Activated naive CD4-positive, alpha-beta T cell treated with anti-CD3 and anti-CD28 coated beads, Interleukin-2, amount 50 U/mL, for 24 hours (primary cell): Measurements from ENCODE around the gene LY9.

Experiments
- H3K27ac Mint-ChIP-seq: one replicate; pipeline ENCODE4 v1.8.0; 2021; ENCODE audit warnings: mild to moderate bottlenecking, mixed read lengths
- H3K27me3 Mint-ChIP-seq: one replicate; pipeline ENCODE4 v1.8.0; 2021; ENCODE audit warnings: mixed read lengths
- H3K36me3 Mint-ChIP-seq: one replicate; pipeline ENCODE4 v1.8.0; 2021; ENCODE audit warnings: mixed read lengths
- H3K4me1 Mint-ChIP-seq: one replicate; pipeline ENCODE4 v1.8.0; 2021; ENCODE audit warnings: mixed read lengths
- H3K4me3 Mint-ChIP-seq: one replicate; pipeline ENCODE4 v1.8.0; 2021; ENCODE audit warnings: mild to moderate bottlenecking, mixed read lengths
- H3K9me3 Mint-ChIP-seq: one replicate; pipeline ENCODE4 v1.8.0; 2021; ENCODE audit warnings: mixed read lengths

The LY9 gene, protein sequence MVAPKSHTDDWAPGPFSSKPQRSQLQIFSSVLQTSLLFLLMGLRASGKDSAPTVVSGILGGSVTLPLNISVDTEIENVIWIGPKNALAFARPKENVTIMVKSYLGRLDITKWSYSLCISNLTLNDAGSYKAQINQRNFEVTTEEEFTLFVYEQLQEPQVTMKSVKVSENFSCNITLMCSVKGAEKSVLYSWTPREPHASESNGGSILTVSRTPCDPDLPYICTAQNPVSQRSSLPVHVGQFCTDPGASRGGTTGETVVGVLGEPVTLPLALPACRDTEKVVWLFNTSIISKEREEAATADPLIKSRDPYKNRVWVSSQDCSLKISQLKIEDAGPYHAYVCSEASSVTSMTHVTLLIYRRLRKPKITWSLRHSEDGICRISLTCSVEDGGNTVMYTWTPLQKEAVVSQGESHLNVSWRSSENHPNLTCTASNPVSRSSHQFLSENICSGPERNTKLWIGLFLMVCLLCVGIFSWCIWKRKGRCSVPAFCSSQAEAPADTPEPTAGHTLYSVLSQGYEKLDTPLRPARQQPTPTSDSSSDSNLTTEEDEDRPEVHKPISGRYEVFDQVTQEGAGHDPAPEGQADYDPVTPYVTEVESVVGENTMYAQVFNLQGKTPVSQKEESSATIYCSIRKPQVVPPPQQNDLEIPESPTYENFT

DNA sequence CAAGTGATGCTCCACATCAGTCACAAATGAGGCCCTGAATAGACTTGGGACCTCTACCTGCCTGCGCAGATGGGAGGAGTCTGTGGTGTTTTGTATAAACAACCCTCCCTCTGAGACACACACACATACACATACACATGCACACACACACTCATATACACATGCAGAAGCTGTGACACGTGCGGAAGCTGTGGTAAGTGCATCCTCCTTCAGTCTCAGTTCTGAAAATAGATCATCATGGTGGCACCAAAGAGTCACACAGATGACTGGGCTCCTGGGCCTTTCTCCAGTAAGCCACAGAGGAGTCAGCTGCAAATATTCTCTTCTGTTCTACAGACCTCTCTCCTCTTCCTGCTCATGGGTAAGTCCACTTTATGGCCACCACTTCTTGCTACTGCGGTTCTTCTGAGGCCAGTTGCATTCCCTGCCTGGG is at the start of gene LY9:
Gene LY9, plus strand, starts transcription at position 224 of the 433 bp plus-strand sequence. Its CDS starts 14 bp downstream, at position 238.
- Mint-ChIP-seq H3K9me3 (no peaks in the 10 kb centered on the region), H3K36me3 (peaks cover 13% of the 10 kb centered on the region), H3K27ac (peak within 1 kb of the TSS; percentile 97), H3K4me3 (peak within 1 kb of the TSS; percentile 92), H3K4me1 (peaks cover 51% of the 10 kb centered on the region), H3K27me3 (no peaks in the 10 kb centered on the region)

DNA sequence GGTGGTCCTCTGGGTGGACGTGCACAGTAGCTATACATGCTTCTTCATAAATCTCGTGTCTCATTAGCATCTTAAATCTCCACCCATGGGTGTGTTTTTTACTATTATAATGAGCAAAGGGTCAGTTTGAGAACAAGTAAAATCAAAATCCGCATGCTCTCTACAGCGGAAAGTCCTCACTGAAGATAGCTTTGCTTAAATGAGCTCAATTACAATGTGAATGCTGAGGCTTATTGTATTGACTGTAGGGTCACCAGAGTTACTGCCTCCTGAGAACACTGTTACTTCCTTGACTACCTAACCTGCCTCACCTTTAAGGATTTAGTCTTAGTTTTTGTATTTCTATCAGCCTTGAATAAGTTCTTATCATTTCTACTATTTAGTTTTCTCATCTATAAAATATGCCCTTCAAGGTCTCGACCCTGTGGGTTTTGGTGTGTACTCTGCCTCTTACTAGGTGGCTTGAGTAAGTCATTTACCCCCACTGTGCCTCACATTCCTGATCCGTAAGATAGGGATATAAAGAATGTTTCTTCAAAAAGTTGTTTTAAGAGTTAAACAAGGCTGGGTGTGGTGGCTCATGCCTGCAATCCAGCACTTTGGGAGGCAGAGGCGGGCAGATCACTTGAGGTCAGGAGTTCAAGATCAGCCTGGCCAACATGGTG is 49.0 kb upstream of the LY9 start:
- Mint-ChIP-seq H3K9me3 (peaks cover 8% of the 10 kb centered on the region), H3K27ac (peak overlapping the region; percentile 93), H3K36me3 (peaks cover 51% of the 10 kb centered on the region), H3K4me3 (no peak overlapping the region), H3K27me3 (no peaks in the 10 kb centered on the region), H3K4me1 (peaks cover 95% of the 10 kb centered on the region)

DNA sequence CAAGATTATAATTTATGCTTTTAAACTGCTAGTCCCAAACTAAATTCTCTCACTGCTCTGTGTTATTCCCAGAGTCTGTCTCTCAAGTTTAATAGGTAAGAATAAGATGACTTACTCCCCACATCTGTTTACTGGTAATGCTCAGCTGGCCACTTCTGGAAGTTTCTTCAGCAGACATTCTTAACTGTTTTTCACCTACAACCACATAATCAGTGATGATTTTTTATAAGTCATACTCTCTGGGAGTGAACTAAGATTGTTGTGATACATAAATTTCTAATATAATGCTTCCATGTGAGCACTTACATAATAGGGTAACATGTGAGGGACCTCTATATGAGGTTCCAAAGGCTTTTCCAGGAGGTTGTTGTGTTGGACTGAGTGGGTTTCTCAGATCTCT is 48.3 kb upstream of the LY9 start:
- Mint-ChIP-seq H3K36me3 (peaks cover 52% of the 10 kb centered on the region), H3K27me3 (no peaks in the 10 kb centered on the region), H3K9me3 (peaks cover 8% of the 10 kb centered on the region), H3K4me1 (peaks cover 95% of the 10 kb centered on the region), H3K4me3 (peak overlapping the region; percentile 42), H3K27ac (peak overlapping the region; percentile 93)

DNA sequence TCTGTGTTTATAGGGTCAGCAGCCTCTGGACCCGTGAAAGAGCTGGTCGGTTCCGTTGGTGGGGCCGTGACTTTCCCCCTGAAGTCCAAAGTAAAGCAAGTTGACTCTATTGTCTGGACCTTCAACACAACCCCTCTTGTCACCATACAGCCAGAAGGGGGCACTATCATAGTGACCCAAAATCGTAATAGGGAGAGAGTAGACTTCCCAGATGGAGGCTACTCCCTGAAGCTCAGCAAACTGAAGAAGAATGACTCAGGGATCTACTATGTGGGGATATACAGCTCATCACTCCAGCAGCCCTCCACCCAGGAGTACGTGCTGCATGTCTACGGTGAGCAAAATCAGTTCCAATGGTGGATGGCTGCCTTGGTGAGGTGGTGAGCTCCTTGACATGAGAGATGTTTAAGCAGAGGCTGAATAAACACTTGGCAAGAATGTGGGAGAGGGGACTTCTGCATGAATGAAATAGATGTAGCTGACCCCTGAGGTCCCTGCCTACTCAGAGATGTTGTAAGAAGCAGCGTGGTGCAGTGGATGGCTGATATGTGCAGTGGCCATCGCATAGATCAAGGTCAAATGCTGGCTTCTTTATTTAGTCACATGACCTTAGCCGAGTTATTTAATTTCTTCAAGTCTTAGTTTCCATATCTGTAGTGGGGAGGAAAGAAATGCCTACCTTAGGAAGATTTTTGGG is 47.6 kb upstream of the LY9 start:
- Mint-ChIP-seq H3K27me3 (no peaks in the 10 kb centered on the region), H3K27ac (peak overlapping the region; percentile 93), H3K36me3 (peaks cover 52% of the 10 kb centered on the region), H3K4me3 (peak overlapping the region; percentile 38), H3K9me3 (peaks cover 8% of the 10 kb centered on the region), H3K4me1 (peaks cover 95% of the 10 kb centered on the region)

- peak overlapping the region; percentile 38 for H3K4me3 Mint-ChIP-seq
- peaks cover 53% of the 10 kb centered on the region for H3K36me3 Mint-ChIP-seq
- H3K9me3 Mint-ChIP-seq = peaks cover 8% of the 10 kb centered on the region
- H3K27ac Mint-ChIP-seq = peak overlapping the region; percentile 85
- H3K4me1 Mint-ChIP-seq = peaks cover 95% of the 10 kb centered on the region
- no peaks in the 10 kb centered on the region for H3K27me3 Mint-ChIP-seq
These were observed 47.1 kb upstream of the LY9 start for GRCh38 chr1:160748878-160749269.

GRCh38 chr1:160750608-160751007 is 45.4 kb upstream of the LY9 start:
- Mint-ChIP-seq H3K27me3 (no peaks in the 10 kb centered on the region), H3K36me3 (peaks cover 46% of the 10 kb centered on the region), H3K9me3 (no peaks in the 10 kb centered on the region), H3K4me3 (peak overlapping the region; percentile 57), H3K4me1 (peaks cover 86% of the 10 kb centered on the region), H3K27ac (peak overlapping the region; percentile 90)

GRCh38 chr1:160752406-160752805 is 43.6 kb upstream of the LY9 start:
- H3K4me3 Mint-ChIP-seq = peak overlapping the region; percentile 75
- peak overlapping the region; percentile 96 for H3K27ac Mint-ChIP-seq
- H3K4me1 Mint-ChIP-seq = peaks cover 85% of the 10 kb centered on the region
- H3K27me3 Mint-ChIP-seq = no peaks in the 10 kb centered on the region
- peaks cover 45% of the 10 kb centered on the region for H3K36me3 Mint-ChIP-seq
- H3K9me3 Mint-ChIP-seq = peaks cover 5% of the 10 kb centered on the region

DNA sequence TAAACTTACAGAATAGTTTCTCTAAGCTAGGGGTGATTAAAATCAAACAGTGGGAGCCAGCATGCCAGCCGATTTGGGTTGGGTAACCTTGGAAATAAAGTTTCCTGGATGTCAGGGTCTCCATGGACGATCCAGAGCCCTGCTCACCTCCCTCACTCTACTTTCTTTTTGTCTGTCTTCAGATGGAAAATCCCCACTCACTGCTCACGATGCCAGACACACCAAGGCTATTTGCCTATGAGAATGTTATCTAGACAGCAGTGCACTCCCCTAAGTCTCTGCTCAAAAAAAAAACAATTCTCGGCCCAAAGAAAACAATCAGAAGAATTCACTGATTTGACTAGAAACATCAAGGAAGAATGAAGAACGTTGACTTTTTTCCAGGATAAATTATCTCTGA is 43.0 kb upstream of the LY9 start:
- H3K4me1 Mint-ChIP-seq = peaks cover 83% of the 10 kb centered on the region
- peaks cover 5% of the 10 kb centered on the region for H3K9me3 Mint-ChIP-seq
- H3K27ac Mint-ChIP-seq = peak overlapping the region; percentile 14
- no peaks in the 10 kb centered on the region for H3K27me3 Mint-ChIP-seq
- peaks cover 41% of the 10 kb centered on the region for H3K36me3 Mint-ChIP-seq
- peak overlapping the region; percentile 75 for H3K4me3 Mint-ChIP-seq

DNA sequence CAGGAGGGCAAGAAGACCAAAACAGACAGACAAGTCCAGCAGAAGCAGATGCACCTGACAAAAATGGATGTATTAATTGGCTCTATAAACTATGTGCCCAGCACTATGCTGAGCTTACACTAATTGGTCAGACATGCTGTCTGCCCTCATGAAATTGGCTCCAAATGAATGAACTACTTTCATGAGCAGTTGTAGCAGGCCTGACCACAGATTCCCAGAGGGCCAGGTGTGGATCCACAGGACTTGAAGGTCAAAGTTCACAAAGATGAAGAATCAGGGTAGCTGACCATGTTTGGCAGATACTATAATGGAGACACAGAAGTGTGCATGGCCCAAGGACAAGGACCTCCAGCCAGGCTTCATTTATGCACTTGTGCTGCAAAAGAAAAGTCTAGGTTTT is 42.4 kb upstream of the LY9 start:
- H3K27ac Mint-ChIP-seq = peak overlapping the region; percentile 46

GRCh38 chr1:160755461-160755860 is 40.5 kb upstream of the LY9 start:
- Mint-ChIP-seq H3K27me3 (no peaks in the 10 kb centered on the region), H3K27ac (peak overlapping the region; percentile 94), H3K36me3 (peaks cover 27% of the 10 kb centered on the region), H3K4me1 (peaks cover 66% of the 10 kb centered on the region), H3K4me3 (no peak overlapping the region), H3K9me3 (peaks cover 5% of the 10 kb centered on the region)

More for the DNA sequence above, 42.4 kb upstream of the LY9 start:
- peaks cover 77% of the 10 kb centered on the region for H3K4me1 Mint-ChIP-seq
- H3K27me3 Mint-ChIP-seq = no peaks in the 10 kb centered on the region
- no peak overlapping the region for H3K4me3 Mint-ChIP-seq
- peaks cover 35% of the 10 kb centered on the region for H3K36me3 Mint-ChIP-seq
- peaks cover 5% of the 10 kb centered on the region for H3K9me3 Mint-ChIP-seq

- Mint-ChIP-seq H3K36me3 (peaks cover 22% of the 10 kb centered on the region), H3K4me3 (peak overlapping the region; percentile 20), H3K4me1 (peaks cover 62% of the 10 kb centered on the region), H3K27ac (peak overlapping the region; percentile 94), H3K27me3 (no peaks in the 10 kb centered on the region), H3K9me3 (peaks cover 5% of the 10 kb centered on the region)
These were observed 39.8 kb upstream of the LY9 start for GRCh38 chr1:160755911-160756848.

GRCh38 chr1:160756849-160757201 is 39.1 kb upstream of the LY9 start:
- peak overlapping the region; percentile 94 for H3K27ac Mint-ChIP-seq
- H3K36me3 Mint-ChIP-seq = peaks cover 19% of the 10 kb centered on the region
- peaks cover 5% of the 10 kb centered on the region for H3K9me3 Mint-ChIP-seq
- no peaks in the 10 kb centered on the region for H3K27me3 Mint-ChIP-seq
- peak overlapping the region; percentile 2 for H3K4me3 Mint-ChIP-seq
- H3K4me1 Mint-ChIP-seq = peaks cover 61% of the 10 kb centered on the region

- H3K36me3 Mint-ChIP-seq = peaks cover 8% of the 10 kb centered on the region
- H3K27ac Mint-ChIP-seq = no peak overlapping the region
- H3K27me3 Mint-ChIP-seq = no peaks in the 10 kb centered on the region
- peaks cover 45% of the 10 kb centered on the region for H3K4me1 Mint-ChIP-seq
- H3K9me3 Mint-ChIP-seq = peaks cover 5% of the 10 kb centered on the region
- no peak overlapping the region for H3K4me3 Mint-ChIP-seq
These were observed 37.5 kb upstream of the LY9 start for GRCh38 chr1:160758521-160758920.

GRCh38 chr1:160759740-160760139 is 36.2 kb upstream of the LY9 start:
- Mint-ChIP-seq H3K9me3 (peaks cover 10% of the 10 kb centered on the region), H3K36me3 (peaks cover 3% of the 10 kb centered on the region), H3K4me3 (no peak overlapping the region), H3K27ac (peak overlapping the region; percentile 41), H3K27me3 (no peaks in the 10 kb centered on the region), H3K4me1 (peaks cover 46% of the 10 kb centered on the region)
